Thyroid gland (tissue), 4 donors: ENCODE results near the gene KSR1.

Experiments
- POLR2A ChIP-seq, 2 donors: fragments of 450-650 bp; IDR thresholded peaks; one replicate each; pipeline ENCODE4 v1.6.1; 2017; ENCODE audit warnings: antibody characterized with exemption in 2 of 2, mild to moderate bottlenecking in 2 of 2, moderate library complexity in 1 of 2
- TF ChIP-seq, protein P1 (sequence below), 6 experiments: fragments of 200-600 bp in 3 of 6; fragments of 450-650 bp in 3 of 6; sonication (generic) in 3 of 6; IDR thresholded peaks; one replicate each; pipeline ENCODE4 v1.5.1; 2016 to 2019; ENCODE audit warnings: antibody characterized with exemption in 6 of 6, mild to moderate bottlenecking in 2 of 6, inconsistent platforms in 1 of 6, moderate library complexity in 1 of 6

DNA sequence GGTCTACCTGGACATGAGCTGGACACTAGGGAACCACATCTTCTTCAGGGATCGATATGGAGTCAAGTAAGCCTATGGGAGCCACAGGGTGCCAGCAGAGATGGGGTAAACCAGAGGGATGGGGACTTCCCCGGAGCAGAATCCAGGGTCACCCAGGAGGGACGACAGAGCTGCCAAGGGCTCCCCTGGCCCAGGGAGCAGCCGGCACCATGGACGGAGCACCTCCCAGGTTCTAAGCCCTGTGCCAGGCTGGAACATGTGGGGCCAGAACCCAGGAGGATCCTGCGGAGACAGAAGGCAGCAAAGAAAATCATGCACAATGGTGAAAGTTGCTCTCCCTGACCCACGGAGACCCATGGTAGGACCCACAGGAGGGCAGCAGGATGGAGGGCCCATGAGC is 33.6 kb upstream of the KSR1 start:
- TF ChIP-seq, protein P1, sequence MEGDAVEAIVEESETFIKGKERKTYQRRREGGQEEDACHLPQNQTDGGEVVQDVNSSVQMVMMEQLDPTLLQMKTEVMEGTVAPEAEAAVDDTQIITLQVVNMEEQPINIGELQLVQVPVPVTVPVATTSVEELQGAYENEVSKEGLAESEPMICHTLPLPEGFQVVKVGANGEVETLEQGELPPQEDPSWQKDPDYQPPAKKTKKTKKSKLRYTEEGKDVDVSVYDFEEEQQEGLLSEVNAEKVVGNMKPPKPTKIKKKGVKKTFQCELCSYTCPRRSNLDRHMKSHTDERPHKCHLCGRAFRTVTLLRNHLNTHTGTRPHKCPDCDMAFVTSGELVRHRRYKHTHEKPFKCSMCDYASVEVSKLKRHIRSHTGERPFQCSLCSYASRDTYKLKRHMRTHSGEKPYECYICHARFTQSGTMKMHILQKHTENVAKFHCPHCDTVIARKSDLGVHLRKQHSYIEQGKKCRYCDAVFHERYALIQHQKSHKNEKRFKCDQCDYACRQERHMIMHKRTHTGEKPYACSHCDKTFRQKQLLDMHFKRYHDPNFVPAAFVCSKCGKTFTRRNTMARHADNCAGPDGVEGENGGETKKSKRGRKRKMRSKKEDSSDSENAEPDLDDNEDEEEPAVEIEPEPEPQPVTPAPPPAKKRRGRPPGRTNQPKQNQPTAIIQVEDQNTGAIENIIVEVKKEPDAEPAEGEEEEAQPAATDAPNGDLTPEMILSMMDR (IDR thresholded peaks at IDR 0.05): no peak
- no peak for TF ChIP-seq POLR2A (IDR thresholded peaks at IDR 0.05)
